Stimulated activated CD4-positive, alpha-beta T cell treated with anti-CD3 and anti-CD28 coated beads, Interleukin-15, amount 100 ng/mL, for 24 hours (primary cell): ENCODE measurements around the gene SEBOX.
"Not testable (repeated sequence)": the region's sequence is repeated elsewhere in the genome, so short reads cannot be mapped to it uniquely, and the experiment has no call there.

Source experiments
- DNase-seq: peaks from one replicate; pipeline ENCODE4 v3.0.0-alpha.2; 2020

The SEBOX gene

GRCh38 chr17:28367641-28368305 lies 2.8 kb upstream of the SEBOX start:
- DNase-seq, result no peak

DNA sequence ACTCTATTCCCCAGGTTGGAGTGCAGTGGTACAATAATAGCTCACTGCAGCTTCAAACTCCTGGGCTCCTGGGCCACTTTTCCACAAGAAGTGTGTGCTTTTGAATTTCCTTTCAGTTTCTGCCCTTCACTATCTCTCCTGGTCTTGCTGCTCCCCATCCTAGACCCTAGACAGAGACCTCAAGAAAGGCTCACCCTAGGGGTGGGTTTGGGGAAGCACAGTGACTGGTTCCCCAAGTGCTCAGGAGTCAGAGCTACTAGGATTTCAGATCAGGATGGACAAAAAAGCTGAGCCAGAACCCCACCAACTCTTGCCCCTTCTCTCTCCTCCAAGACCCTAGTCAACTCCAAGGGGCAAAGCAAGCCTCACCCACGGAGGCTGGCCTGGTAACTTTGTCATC lies 1.6 kb upstream of the SEBOX start:
- DNase-seq, result no peak

DNA sequence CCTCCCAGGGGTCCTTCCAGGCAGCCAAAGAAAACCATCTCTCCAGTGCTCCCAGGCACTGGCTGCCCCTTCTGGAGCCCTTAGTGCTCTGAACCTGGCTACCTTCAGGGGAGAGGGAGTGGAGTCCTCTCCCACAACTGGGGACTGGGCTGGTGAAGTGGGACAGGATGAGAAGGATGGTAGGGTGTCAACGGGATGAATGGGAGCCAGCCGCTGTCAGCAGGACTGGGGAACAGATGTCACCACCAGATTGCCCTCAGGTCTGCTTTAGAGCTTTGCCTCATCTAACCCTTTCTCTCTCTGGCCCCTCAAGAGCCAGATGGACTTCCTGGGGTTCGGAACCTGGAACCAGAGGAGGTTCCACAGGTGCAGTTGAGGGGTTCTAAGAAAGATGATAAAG lies 488 bp upstream of the SEBOX start:
- DNase-seq, result no peak

- DNase-seq, result no peak
Measured at GRCh38 chr17:28363776-28364650, 986 bp downstream of the SEBOX start.

- DNase-seq, result no peak
Measured at GRCh38 chr17:28363186-28363585, 1.8 kb downstream of the SEBOX start.

DNA sequence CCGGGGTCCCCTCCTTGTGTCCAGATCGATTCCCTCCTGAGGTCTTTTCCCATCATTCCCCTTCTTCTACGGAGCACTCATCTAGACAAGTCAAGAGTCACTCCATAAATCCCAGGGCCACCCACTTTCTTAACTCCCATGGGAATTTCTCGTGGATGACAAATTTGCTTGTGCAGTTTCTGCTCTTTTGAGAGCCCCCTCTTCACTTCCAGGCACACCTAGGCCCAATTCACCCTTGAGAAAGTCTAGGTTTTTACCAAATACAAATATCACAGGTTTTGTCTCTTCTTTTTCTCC lies 7.2 kb downstream of the SEBOX start:
- no peak for DNase-seq

GRCh38 chr17:28357061-28357900 lies 7.7 kb downstream of the SEBOX start, which contains the start of gene POLDIP2:
Gene POLDIP2, minus strand, starts transcription at chr17:28357527. Its CDS starts 79 bp downstream, at chr17:28357448.
- DNase-seq, result peak; percentile 96

GRCh38 chr17:28350271-28350670 lies 14.7 kb downstream of the SEBOX start:
- DNase-seq, result no peak

- DNase-seq, result no peak
Measured at GRCh38 chr17:28348979-28349378, 16.0 kb downstream of the SEBOX start.

- DNase-seq, result no peak
Measured at GRCh38 chr17:28347261-28347891, 17.6 kb downstream of the SEBOX start.

DNA sequence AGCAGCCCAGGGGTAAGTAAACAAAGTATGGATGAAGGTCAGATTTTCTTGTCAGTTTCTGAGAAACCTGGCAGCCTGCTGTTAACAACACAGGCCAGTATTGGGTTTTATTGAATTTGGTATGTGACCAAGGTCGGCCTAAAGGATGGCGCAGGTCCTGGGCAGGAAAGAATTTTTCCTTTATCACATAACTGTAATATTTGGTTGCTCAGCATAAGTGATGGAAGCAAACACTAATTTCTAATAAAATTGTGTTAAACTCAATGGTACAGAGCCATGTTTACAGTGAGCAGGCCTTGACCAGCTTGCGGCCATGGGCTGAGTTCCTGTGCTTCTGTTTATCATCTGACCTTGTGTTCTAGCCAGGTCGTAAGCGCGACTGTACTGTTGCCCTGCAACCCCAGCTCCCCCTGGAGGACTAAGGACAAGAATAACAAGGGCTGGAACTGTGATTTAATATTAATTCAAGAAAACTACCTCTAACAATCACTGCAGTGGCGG lies 18.2 kb downstream of the SEBOX start:
- no peak for DNase-seq

GRCh38 chr17:28346199-28346580 lies 18.8 kb downstream of the SEBOX start:
- no peak for DNase-seq

- DNase-seq, result no peak
Measured at GRCh38 chr17:28345419-28346198, 19.4 kb downstream of the SEBOX start.

- no peak for DNase-seq
Measured at GRCh38 chr17:28344435-28344901, 20.5 kb downstream of the SEBOX start.

DNA sequence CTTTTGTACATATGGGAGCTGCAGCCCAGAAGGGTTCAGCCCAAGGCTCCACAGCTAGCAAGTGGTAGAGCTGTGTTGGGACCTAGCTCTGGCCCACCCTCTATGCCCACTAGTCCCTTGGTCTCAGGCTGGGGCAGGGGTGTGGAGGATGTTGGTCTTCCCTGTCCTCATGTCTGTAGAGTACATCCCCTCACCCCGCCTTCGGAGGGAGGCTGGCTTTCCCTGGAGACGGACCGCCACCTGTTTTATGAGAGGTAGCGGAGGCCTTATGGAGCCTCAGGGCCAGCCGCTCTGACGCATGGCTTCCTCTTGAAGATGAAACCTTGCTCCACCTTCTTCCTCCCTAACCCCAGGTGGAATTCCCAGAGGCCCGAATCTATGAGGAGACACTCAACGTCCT lies 21.0 kb downstream of the SEBOX start:
- DNase-seq, result no peak

GRCh38 chr17:28343491-28343932 lies 21.5 kb downstream of the SEBOX start:
- DNase-seq, result no peak

GRCh38 chr17:28342313-28342712 lies 22.7 kb downstream of the SEBOX start:
- DNase-seq, result no peak

GRCh38 chr17:28341516-28341915 lies 23.5 kb downstream of the SEBOX start:
- DNase-seq, result no peak

DNA sequence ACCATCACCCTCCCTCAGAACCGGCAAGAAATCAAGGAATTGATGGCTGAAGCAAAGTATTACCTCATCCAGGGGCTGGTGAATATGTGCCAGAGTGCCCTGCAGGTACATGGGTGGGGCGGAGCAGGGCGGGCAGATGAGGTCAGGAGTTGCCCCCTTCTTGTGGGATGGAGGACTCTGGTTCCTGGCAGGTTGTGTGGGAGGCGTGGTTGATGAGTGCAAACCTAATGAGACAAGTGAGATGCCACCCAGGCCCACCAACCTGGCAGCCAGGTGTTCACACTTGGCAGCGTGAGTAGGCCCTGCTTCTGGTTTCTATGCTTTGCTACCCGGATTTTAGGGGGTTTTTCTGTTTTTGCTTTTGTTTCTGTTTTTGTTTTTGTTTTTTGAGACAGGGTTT lies 24.6 kb downstream of the SEBOX start:
- no peak for DNase-seq

GRCh38 chr17:28339431-28339830 lies 25.6 kb downstream of the SEBOX start:
- no peak for DNase-seq

DNA sequence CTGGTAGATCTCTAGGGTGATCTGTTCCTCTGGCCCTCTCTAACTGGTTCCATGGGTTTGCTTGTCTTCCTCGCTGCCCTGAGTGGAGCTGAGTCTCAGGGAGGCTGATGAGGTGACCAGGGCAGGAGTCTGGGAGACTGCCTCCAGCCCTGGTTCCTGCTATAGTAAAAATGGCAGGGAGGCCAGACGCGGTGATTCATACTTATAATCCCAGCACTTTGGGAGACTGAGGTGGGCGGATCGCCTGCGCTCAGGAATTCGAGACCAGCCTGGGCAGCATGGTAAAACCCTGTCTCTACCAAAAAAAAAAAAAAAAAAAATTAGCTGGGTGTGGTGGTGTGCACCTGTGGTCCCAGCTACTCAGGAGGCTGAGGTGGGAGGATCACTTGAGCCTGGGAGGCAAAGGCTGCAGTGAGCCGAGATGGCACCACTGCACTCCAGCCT lies 26.2 kb downstream of the SEBOX start:
- not testable (repeated sequence) for DNase-seq
